WTC11 (cell line): ENCODE data around the gene KRTAP4-9.
"Not testable (repeated sequence)": the region's sequence is repeated elsewhere in the genome, so short reads cannot be mapped to it uniquely, and the experiment has no call there.

Experiments
- CBFB ChIP-seq: sonication (generic); formaldehyde crosslinking; IDR thresholded peaks from 2 replicates; pipeline ENCODE4 v1.8.1; 2022; ENCODE audit warnings: mild to moderate bottlenecking, low read depth, missing genetic modification reagents
- CREM ChIP-seq: sonication (generic); formaldehyde crosslinking; IDR thresholded peaks from 2 replicates; pipeline ENCODE4 v1.8.1; 2022; ENCODE audit warnings: mild to moderate bottlenecking, missing genetic modification reagents, moderate library complexity
- FOXK1 ChIP-seq: sonication (generic); formaldehyde crosslinking; IDR thresholded peaks from 2 replicates; pipeline ENCODE4 v1.8.0; 2022; ENCODE audit warnings: mild to moderate bottlenecking, moderate library complexity, missing genetic modification reagents
- GABPB1 ChIP-seq: sonication (generic); formaldehyde crosslinking; IDR thresholded peaks from 2 replicates; pipeline ENCODE4 v1.8.1; 2023; ENCODE audit warnings: mild to moderate bottlenecking, missing genetic modification reagents
- HMGA2 ChIP-seq: fragments of 250-450 bp; sonication (Bioruptor Pico); IDR thresholded peaks from 2 replicates; pipeline ENCODE4 v1.4.0; 2021; ENCODE audit warnings: mild to moderate bottlenecking, moderate library complexity
- NR1H2 ChIP-seq: sonication (generic); formaldehyde crosslinking; IDR thresholded peaks from 2 replicates; pipeline ENCODE4 v1.9.0; 2021; ENCODE audit warnings: mild to moderate bottlenecking, moderate library complexity, missing genetic modification reagents
- TEAD4 ChIP-seq: sonication (generic); formaldehyde crosslinking; IDR thresholded peaks from 2 replicates; pipeline ENCODE4 v1.8.0; 2022; ENCODE audit warnings: mild to moderate bottlenecking, missing genetic modification reagents
- ZNF396 ChIP-seq: fragments of 250-450 bp; sonication (Bioruptor Pico); IDR thresholded peaks from 2 replicates; pipeline ENCODE4 v1.8.0; 2021; ENCODE audit warnings: mild to moderate bottlenecking, moderate library complexity, borderline replicate concordance
- ZNF425 ChIP-seq: fragments of 250-450 bp; sonication (Bioruptor Pico); conservative IDR thresholded peaks from 2 replicates; pipeline ENCODE4 v1.9.0; 2021; ENCODE audit warnings: mild to moderate bottlenecking
- ZNF512 ChIP-seq: sonication (generic); formaldehyde crosslinking; IDR thresholded peaks from 2 replicates; pipeline ENCODE4 v1.8.1; 2022; ENCODE audit warnings: missing genetic modification reagents, borderline replicate concordance
- TF ChIP-seq, protein P1 (sequence below): sonication (generic); formaldehyde crosslinking; conservative IDR thresholded peaks from 2 replicates; pipeline ENCODE4 v1.8.1; 2022; ENCODE audit warnings: mild to moderate bottlenecking, missing genetic modification reagents
- TF ChIP-seq, protein P2 (sequence below): fragments of 200-600 bp; IDR thresholded peaks from 2 replicates; pipeline ENCODE4 v1.8.0; 2022; ENCODE audit warnings: antibody characterized with exemption
- TF ChIP-seq, protein P3 (sequence below): sonication (generic); formaldehyde crosslinking; IDR thresholded peaks from 2 replicates; pipeline ENCODE4 v1.8.1; 2022; ENCODE audit warnings: low read depth, missing genetic modification reagents, borderline replicate concordance
- TF ChIP-seq, protein P4 (sequence below): sonication (generic); formaldehyde crosslinking; IDR thresholded peaks from 2 replicates; pipeline ENCODE4 v1.8.0; 2022; ENCODE audit warnings: mild to moderate bottlenecking, missing genetic modification reagents

GRCh38 chr17:41139865-41140264 lies 34.7 kb downstream of the KRTAP4-9 start:
- TF ChIP-seq, protein P1, sequence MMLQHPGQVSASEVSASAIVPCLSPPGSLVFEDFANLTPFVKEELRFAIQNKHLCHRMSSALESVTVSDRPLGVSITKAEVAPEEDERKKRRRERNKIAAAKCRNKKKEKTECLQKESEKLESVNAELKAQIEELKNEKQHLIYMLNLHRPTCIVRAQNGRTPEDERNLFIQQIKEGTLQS (CRISPR knock-in tag), result not testable (repeated sequence)
- TF ChIP-seq, protein P2, sequence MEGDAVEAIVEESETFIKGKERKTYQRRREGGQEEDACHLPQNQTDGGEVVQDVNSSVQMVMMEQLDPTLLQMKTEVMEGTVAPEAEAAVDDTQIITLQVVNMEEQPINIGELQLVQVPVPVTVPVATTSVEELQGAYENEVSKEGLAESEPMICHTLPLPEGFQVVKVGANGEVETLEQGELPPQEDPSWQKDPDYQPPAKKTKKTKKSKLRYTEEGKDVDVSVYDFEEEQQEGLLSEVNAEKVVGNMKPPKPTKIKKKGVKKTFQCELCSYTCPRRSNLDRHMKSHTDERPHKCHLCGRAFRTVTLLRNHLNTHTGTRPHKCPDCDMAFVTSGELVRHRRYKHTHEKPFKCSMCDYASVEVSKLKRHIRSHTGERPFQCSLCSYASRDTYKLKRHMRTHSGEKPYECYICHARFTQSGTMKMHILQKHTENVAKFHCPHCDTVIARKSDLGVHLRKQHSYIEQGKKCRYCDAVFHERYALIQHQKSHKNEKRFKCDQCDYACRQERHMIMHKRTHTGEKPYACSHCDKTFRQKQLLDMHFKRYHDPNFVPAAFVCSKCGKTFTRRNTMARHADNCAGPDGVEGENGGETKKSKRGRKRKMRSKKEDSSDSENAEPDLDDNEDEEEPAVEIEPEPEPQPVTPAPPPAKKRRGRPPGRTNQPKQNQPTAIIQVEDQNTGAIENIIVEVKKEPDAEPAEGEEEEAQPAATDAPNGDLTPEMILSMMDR, result not testable (repeated sequence)
- TF ChIP-seq HMGA2; CREM (CRISPR knock-in tag); FOXK1; ZNF396 (CRISPR knock-in tag); NR1H2; ZNF512; CBFB; ZNF425 (CRISPR knock-in tag); TEAD4; GABPB1 (CRISPR knock-in tag): not testable (repeated sequence)
- TF ChIP-seq, protein P3, sequence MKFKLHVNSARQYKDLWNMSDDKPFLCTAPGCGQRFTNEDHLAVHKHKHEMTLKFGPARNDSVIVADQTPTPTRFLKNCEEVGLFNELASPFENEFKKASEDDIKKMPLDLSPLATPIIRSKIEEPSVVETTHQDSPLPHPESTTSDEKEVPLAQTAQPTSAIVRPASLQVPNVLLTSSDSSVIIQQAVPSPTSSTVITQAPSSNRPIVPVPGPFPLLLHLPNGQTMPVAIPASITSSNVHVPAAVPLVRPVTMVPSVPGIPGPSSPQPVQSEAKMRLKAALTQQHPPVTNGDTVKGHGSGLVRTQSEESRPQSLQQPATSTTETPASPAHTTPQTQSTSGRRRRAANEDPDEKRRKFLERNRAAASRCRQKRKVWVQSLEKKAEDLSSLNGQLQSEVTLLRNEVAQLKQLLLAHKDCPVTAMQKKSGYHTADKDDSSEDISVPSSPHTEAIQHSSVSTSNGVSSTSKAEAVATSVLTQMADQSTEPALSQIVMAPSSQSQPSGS (CRISPR knock-in tag), result not testable (repeated sequence)
- TF ChIP-seq, protein P4, sequence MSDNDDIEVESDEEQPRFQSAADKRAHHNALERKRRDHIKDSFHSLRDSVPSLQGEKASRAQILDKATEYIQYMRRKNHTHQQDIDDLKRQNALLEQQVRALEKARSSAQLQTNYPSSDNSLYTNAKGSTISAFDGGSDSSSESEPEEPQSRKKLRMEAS (CRISPR knock-in tag), result not testable (repeated sequence)
